ENCODE measurements around the gene UTS2B.

The UTS2B gene

DNA sequence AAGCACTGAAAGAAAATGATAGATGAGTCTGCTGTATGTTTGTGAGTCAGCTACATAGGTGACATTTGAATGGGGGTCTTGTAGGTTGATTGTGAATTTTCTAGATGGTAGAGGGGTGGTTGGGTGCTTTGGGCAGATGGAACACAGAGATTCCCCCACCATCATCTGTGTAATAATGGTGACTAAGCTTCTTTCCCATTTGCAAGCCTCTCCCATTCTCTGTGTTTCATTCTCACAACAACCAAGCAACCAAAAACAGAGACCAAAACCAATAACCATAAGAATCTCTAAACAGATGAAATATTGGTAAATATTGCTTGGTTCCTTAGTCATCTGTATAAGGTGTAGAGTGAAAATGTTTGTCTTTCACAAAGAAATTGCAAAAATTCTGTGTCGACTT, 17.8 kb upstream of the UTS2B start:
- DNase-seq (ENCODE audit: insufficient read length) (no peak), FAIRE-seq (no peak)
- TF ChIP-seq POLR2AphosphoS5 (IDR thresholded peaks at IDR 0.05; ENCODE audit: low read depth, low read length) (no peak), POLR2A (IDR thresholded peaks at IDR 0.05; ENCODE audit: low read depth, low read length) (no peak), TAF1 (IDR thresholded peaks at IDR 0.05; ENCODE audit: borderline replicate concordance, low read depth, low read length) (no peak)

DNA sequence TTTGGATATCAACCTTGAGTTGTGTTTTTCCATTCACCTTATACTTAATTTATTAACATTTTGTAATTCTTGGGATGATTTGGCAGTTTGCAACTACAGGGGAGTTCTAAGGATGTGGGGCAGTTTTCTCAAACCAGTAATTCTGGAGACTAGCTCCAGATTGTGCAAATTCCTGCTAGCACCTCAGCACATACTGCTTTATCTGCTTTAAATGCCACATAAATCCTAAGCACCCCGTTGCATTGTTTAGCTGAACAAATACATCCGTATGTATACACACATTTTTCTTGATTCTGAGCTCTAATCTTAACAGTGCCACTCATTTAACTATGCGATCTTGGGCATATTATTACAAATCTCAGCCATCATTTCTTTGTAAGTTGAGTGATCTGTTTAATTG, 16.9 kb upstream of the UTS2B start:
- no peak for FAIRE-seq
- no peak for DNase-seq (ENCODE audit: insufficient read length)
- TF ChIP-seq POLR2A (IDR thresholded peaks at IDR 0.05; ENCODE audit: low read depth, low read length) (no peak), POLR2AphosphoS5 (IDR thresholded peaks at IDR 0.05; ENCODE audit: low read depth, low read length) (no peak), TAF1 (IDR thresholded peaks at IDR 0.05; ENCODE audit: borderline replicate concordance, low read depth, low read length) (no peak)

DNA sequence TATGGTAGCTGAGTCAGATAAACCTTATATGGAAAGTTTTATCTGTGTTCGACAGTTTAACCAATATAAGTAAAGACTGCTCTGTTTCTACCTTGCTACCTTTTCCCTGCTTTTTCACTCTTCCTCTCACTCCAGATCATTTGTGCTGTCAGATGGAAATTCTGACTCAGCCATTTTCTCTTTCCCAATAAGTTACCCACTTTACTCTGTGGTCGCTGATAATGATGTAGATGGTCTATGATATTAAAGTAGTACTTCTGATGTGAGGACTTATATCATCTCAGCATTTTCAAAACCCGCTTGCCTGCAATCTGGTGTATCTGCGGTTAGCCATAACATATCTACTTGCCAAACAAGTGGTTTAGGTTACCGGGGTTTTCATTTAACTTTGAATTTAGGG, 15.0 kb upstream of the UTS2B start:
- TF ChIP-seq POLR2A (IDR thresholded peaks at IDR 0.05; ENCODE audit: low read depth, low read length) (no peak), TAF1 (IDR thresholded peaks at IDR 0.05; ENCODE audit: borderline replicate concordance, low read depth, low read length) (no peak), POLR2AphosphoS5 (IDR thresholded peaks at IDR 0.05; ENCODE audit: low read depth, low read length) (no peak)
- DNase-seq (ENCODE audit: insufficient read length) = no peak
- FAIRE-seq = no peak

DNA sequence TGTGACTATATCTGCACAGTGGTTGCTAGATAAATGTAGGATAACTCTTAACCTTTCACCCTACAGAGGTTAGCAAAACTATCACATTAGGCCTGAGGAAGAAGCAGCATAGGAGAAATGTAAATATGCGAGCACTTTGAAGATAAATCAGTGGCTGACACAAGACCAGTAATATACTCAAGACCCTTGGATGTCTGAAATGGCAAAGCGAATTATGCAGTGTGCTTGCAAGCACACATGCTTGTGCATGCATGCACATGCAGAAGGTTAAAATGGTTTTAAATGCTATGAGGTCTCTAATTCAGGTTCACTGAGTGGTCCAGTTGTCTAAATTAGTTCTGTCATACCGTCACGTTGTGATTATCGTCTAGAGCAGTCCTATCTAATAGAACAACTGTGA, 13.6 kb upstream of the UTS2B start:
- DNase-seq (ENCODE audit: insufficient read length) = no peak
- FAIRE-seq = peak; percentile 73
- TF ChIP-seq POLR2A (IDR thresholded peaks at IDR 0.05; ENCODE audit: low read depth, low read length) (no peak), POLR2AphosphoS5 (IDR thresholded peaks at IDR 0.05; ENCODE audit: low read depth, low read length) (no peak), TAF1 (IDR thresholded peaks at IDR 0.05; ENCODE audit: borderline replicate concordance, low read depth, low read length) (no peak)

DNA sequence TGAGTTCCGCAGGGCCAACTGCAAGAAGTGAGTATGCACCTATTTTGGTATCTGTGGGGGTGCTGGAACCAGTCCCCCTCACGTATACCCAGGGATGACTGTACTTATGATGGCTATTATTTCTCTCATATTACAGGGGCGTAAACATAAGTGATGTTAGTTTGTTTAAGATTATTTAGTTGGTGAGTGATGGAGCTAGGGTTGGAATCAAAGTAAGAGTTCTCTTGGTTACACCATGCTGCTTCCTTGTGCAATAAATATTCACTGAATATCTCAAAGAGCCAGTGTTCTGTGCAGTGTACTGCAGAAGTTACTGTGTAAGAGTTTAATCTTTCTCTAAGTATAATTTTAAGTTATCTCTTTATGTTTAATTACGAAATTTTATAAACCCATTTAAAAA, 12.8 kb upstream of the UTS2B start:
- DNase-seq (ENCODE audit: insufficient read length) = no peak
- FAIRE-seq = no peak
- no peak for TF ChIP-seq POLR2AphosphoS5 (IDR thresholded peaks at IDR 0.05; ENCODE audit: low read depth, low read length)
- no peak for TF ChIP-seq POLR2A (IDR thresholded peaks at IDR 0.05; ENCODE audit: low read depth, low read length)
- TF ChIP-seq TAF1 (IDR thresholded peaks at IDR 0.05; ENCODE audit: borderline replicate concordance, low read depth, low read length) = no peak

GRCh38 chr3:191342411-191342810, 12.1 kb upstream of the UTS2B start:
- FAIRE-seq = no peak
- no peak for TF ChIP-seq TAF1 (IDR thresholded peaks at IDR 0.05; ENCODE audit: borderline replicate concordance, low read depth, low read length)

GRCh38 chr3:191342006-191342405, 11.7 kb upstream of the UTS2B start:
- FAIRE-seq (no peak), DNase-seq (ENCODE audit: insufficient read length) (no peak)
- TF ChIP-seq POLR2AphosphoS5 (IDR thresholded peaks at IDR 0.05; ENCODE audit: low read depth, low read length) (no peak), TAF1 (IDR thresholded peaks at IDR 0.05; ENCODE audit: borderline replicate concordance, low read depth, low read length) (no peak), POLR2A (IDR thresholded peaks at IDR 0.05; ENCODE audit: low read depth, low read length) (no peak)

More at GRCh38 chr3:191342411-191342810, 12.1 kb upstream of the UTS2B start:
- no peak for DNase-seq (ENCODE audit: insufficient read length)

DNA sequence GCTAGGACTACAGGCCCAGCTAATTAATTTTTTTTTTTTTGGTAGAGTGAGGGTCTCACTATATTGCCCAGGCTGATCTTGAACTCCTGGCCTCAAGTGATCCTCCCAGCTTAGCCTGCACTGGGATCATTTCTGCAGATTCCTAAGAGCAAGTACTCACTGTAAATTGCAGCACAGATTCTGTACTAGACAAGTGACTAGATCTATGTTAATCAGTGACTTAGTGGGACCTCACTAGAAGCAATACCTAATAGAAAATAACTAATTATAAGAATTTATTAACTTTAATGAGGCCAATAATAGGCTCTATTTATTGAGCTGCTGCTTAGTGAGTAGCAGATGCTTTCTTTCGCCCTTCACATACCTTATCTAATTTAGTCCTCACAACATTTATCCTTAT, 10.6 kb upstream of the UTS2B start:
- FAIRE-seq = no peak
- DNase-seq (ENCODE audit: insufficient read length) = no peak
- TF ChIP-seq POLR2AphosphoS5 (IDR thresholded peaks at IDR 0.05; ENCODE audit: low read depth, low read length) (no peak), TAF1 (IDR thresholded peaks at IDR 0.05; ENCODE audit: borderline replicate concordance, low read depth, low read length) (no peak), POLR2A (IDR thresholded peaks at IDR 0.05; ENCODE audit: low read depth, low read length) (no peak)

DNA sequence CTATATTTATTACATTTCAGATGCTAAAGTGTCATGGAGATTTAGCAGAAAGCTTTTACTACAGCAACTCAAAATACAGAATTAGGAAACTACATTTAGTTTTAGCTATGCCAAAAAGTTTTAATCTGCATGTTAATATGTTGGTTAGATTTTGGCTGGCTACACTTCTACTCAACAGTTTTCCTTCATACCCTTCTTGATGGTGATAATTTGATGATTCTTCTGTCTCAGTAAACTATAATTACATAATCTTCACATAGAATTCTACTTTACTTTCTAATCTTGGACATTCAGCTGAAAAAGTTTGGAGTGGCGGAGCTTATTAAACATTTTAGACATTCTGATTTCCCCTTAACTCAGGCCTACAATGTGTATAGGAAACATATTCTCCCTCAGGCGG, 10.0 kb upstream of the UTS2B start:
- no peak for FAIRE-seq
- TF ChIP-seq POLR2AphosphoS5 (IDR thresholded peaks at IDR 0.05; ENCODE audit: low read depth, low read length) (no peak), POLR2A (IDR thresholded peaks at IDR 0.05; ENCODE audit: low read depth, low read length) (no peak), TAF1 (IDR thresholded peaks at IDR 0.05; ENCODE audit: borderline replicate concordance, low read depth, low read length) (no peak)
- no peak for DNase-seq (ENCODE audit: insufficient read length)

DNA sequence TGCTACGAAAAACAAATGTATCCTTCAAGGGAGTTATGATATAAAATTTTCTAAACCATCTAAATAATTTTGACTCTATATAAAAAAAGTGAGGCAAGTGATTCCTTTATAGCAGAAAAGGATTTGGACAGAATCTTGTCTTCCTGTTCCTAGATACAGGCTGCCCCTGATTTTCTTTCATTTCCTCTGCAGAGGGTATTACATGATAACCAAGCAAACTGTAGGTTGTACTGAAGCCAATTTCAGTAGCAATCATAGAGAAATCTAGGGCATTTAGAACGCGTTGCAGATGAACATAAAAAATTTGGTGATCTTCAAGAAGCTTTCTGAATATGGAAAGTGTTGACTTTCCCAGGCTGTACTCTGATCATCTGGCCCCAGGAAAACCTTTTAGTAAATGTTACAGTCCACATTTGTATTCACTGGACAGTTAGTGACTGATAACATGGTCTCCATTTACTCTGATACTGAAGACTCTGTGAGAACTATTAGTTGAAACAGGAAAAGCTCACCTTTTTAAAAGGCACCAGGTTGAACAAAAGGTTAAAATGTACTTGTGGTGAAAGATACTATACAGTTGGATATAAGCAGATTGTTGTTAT, 9.1 kb upstream of the UTS2B start:
- DNase-seq (ENCODE audit: insufficient read length) (no peak), FAIRE-seq (no peak)
- TF ChIP-seq POLR2A (IDR thresholded peaks at IDR 0.05; ENCODE audit: low read depth, low read length) (no peak), POLR2AphosphoS5 (IDR thresholded peaks at IDR 0.05; ENCODE audit: low read depth, low read length) (no peak), TAF1 (IDR thresholded peaks at IDR 0.05; ENCODE audit: borderline replicate concordance, low read depth, low read length) (no peak)

GRCh38 chr3:191338177-191338488, 7.8 kb upstream of the UTS2B start:
- no peak for DNase-seq (ENCODE audit: insufficient read length)
- no peak for TF ChIP-seq POLR2AphosphoS5 (IDR thresholded peaks at IDR 0.05; ENCODE audit: low read depth, low read length)
- TF ChIP-seq POLR2A (IDR thresholded peaks at IDR 0.05; ENCODE audit: low read depth, low read length) = no peak
- TF ChIP-seq TAF1 (IDR thresholded peaks at IDR 0.05; ENCODE audit: borderline replicate concordance, low read depth, low read length) = no peak
- no peak for FAIRE-seq

GRCh38 chr3:191336833-191337232, 6.5 kb upstream of the UTS2B start:
- DNase-seq (ENCODE audit: insufficient read length) (no peak), FAIRE-seq (no peak)
- no peak for TF ChIP-seq TAF1 (IDR thresholded peaks at IDR 0.05; ENCODE audit: borderline replicate concordance, low read depth, low read length)
- no peak for TF ChIP-seq POLR2AphosphoS5 (IDR thresholded peaks at IDR 0.05; ENCODE audit: low read depth, low read length)
- TF ChIP-seq POLR2A (IDR thresholded peaks at IDR 0.05; ENCODE audit: low read depth, low read length) = no peak
